Measurements from ENCODE around the gene MRTFB.

MRTFB gene

DNA sequence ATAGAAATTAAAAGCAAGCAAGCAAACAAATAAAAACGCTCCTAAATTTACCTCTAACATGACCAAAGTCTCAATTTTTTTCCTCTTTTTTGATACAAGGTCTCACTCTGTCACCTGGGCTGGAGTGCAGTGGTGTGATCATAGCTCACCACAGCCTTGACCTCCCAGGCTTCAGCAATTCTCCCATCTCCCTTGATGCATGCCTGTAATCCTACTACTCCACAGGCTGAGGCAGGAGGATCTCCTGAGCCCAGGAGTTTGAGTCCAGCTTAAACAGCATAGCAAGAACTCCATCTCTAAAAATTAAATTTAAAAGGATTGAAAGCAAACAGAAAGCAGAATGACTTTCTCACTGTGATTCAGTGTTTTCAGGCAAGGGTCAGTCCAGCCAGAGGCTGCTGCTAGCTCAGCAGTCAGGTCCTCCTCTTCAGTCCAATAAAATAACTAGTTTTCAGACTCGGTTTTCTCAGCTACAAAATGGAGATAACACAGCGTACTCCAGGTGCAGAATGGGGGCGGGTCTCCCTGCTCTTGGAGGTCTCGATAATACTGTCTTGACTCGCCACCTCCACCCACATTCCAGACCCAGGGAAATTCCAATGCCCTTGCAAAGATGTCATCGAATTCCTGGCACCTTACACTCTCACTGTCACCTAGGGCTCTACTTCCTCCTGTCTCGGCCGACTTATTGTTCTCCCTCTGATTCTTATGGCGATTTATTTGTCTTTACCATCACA, 20.7 kb upstream of the MRTFB start:
- no peak for DNase-seq (ENCODE audit: extremely low spot score)
- ChIA-PET POLR2A (no interaction called here), CTCF (no interaction called here)
- TF ChIP-seq, protein P1, sequence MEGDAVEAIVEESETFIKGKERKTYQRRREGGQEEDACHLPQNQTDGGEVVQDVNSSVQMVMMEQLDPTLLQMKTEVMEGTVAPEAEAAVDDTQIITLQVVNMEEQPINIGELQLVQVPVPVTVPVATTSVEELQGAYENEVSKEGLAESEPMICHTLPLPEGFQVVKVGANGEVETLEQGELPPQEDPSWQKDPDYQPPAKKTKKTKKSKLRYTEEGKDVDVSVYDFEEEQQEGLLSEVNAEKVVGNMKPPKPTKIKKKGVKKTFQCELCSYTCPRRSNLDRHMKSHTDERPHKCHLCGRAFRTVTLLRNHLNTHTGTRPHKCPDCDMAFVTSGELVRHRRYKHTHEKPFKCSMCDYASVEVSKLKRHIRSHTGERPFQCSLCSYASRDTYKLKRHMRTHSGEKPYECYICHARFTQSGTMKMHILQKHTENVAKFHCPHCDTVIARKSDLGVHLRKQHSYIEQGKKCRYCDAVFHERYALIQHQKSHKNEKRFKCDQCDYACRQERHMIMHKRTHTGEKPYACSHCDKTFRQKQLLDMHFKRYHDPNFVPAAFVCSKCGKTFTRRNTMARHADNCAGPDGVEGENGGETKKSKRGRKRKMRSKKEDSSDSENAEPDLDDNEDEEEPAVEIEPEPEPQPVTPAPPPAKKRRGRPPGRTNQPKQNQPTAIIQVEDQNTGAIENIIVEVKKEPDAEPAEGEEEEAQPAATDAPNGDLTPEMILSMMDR (IDR thresholded peaks at IDR 0.05; ENCODE audit: control extremely low read depth, extremely low read depth, low read depth, missing control alignments) = no peak

DNA sequence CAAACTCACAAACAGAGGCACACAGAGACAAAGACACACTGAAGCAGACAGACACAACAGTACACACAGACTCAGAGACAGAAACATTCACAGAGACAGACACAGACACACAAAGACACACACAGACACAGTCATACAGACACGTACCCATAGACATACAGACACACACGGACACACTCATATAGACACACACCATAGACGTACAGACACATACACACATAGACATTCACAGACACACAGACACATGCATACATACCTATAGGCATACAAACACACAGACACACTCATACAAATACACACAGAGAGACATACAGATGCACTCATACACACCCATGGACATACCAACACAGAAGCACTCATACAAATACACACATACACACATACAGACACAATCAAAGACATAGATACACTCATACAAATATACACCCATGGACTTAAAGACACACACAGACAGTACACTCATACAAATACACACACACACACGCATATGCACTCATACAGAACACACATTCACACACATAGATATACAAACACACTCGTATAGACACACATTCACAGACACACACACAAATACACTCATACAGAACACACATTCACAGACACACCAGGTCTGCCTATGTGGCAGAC, 19.9 kb upstream of the MRTFB start:
- CTCF ChIA-PET = interaction anchor here (1.2 kb wide), 1 partner anchor 14 kb away, joined by 3 read pairs; no protein-coding TSS in a partner anchor
- TF ChIP-seq, protein P1 (IDR thresholded peaks at IDR 0.05; ENCODE audit: control extremely low read depth, extremely low read depth, low read depth, missing control alignments) = no peak
- DNase-seq (ENCODE audit: extremely low spot score) = no peak
- POLR2A ChIA-PET = no interaction called here

DNA sequence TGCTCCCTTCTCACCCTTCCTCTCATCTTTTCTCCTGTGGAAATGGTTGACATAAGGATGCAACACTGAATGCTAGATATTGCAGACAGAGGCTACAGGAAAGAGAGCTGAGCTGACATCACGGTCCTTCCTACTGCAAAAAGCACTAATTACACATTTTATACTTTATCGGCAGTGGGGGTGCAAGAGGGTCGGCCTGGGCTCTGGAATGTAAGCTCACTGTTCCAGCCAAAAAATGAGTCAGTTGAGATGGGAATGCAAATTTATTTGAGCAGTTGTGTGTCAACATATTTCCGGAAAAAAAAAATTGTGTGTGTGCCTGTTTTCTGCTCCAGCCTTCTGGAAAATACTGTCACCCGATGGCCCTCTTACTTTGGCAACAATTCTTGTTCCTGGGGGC, 14.1 kb upstream of the MRTFB start:
- ChIA-PET CTCF (interaction anchor here (1.1 to 2.0 kb wide), 2 partner anchors 9 to 13 kb away, joined by 3 to 6 read pairs; no protein-coding TSS in a partner anchor), POLR2A (no interaction called here)
- TF ChIP-seq, protein P1 (IDR thresholded peaks at IDR 0.05; ENCODE audit: control extremely low read depth, extremely low read depth, low read depth, missing control alignments) = no peak
- no peak for DNase-seq (ENCODE audit: extremely low spot score)

DNA sequence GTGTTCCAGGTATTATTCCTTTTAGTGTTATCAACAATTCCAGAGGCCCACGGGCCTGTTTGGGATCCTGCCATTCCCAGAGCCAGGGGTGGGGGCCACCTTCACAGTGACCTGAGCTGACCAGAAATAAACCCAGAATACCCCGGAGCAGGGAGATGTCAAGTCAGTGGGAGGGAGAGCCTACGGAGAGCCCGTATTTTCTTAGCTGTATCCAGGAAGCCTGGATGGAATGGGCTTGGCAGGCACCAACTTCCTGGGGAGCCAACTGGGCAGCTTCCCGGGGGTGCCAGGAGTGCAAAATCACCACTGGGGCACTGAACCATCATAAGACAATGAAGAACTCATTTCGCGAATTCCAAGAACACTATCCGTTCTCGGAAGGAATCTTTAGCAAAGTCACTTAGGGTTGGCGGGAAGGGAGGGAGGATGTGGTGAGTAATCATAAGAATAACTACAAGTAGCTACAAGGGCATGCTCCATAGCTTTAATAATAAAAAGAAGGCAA, 13.2 kb upstream of the MRTFB start:
- no peak for DNase-seq (ENCODE audit: extremely low spot score)
- POLR2A ChIA-PET = no interaction called here
- CTCF ChIA-PET = interaction anchor here (0.9 to 2.0 kb wide), 3 partner anchors 10 to 138 kb away, joined by 3 to 6 read pairs (median 3); partner anchors contain the start of gene ERCC4
- TF ChIP-seq, protein P1 (IDR thresholded peaks at IDR 0.05; ENCODE audit: control extremely low read depth, extremely low read depth, low read depth, missing control alignments) = no peak

DNA sequence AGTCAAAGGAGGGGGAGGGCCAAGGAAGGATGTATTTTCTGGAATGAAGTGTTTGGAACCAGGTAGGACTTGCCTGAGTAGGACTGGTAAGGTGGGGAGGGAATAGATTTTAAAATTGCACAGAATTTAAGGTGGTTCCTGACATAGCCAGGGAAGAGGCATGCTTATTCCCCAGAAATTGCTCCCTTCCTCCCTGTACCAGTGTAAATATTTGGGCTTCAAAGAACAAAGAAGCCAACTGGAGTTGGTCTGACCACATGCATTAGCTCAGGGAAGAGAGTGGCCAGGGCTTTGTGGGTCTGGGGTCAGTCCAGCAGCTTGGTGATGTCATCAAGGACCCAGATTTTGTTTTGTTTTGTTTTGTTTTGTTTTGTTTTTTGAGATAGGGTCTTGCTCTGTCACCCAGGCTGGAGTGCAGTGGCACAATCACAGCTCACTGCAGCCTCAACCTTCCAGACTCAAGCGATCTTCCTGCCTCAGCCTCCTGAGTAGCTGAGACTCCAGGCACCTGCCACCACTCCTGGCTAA, 9.3 kb upstream of the MRTFB start:
- POLR2A ChIA-PET = no interaction called here
- DNase-seq (ENCODE audit: extremely low spot score) = no peak
- TF ChIP-seq, protein P1 (IDR thresholded peaks at IDR 0.05; ENCODE audit: control extremely low read depth, extremely low read depth, low read depth, missing control alignments) = no peak
- CTCF ChIA-PET = interaction anchor here (1.1 to 1.5 kb wide), 2 partner anchors 43 to 142 kb away, joined by 3 to 4 read pairs; partner anchors contain the start of gene ERCC4

DNA sequence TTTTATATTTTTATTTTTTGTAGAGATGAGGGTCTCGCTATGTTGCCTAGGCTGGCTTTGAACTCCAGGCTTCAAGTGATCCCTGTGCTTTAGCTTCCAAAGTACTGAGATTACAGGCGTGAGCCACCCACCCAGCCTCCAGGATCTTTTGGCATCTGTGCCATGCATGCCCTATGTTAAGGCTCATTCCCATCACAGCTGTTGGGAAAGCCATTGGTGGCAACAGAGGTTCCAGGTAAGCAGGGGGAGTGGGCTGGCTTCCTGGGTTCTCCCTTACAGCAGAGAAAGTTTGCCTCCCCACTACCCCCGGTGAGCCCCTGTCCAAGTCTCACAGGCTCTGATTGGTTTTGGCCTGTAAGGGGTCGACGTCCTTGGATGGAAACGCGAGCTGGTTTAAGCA, 8.9 kb upstream of the MRTFB start:
- POLR2A ChIA-PET = no interaction called here
- CTCF ChIA-PET = interaction anchor here (1.2 to 1.5 kb wide), 2 partner anchors 8 to 143 kb away, joined by 3 to 4 read pairs; partner anchors contain the start of gene ERCC4

More for the DNA sequence above, 8.9 kb upstream of the MRTFB start:
- DNase-seq (ENCODE audit: extremely low spot score) = no peak
- TF ChIP-seq, protein P1 (IDR thresholded peaks at IDR 0.05; ENCODE audit: control extremely low read depth, extremely low read depth, low read depth, missing control alignments) = no peak

All from GM10248 (cell line).